Stimulated activated CD4-positive, alpha-beta T cell treated with anti-CD3 and anti-CD28 coated beads, Interleukin-4, amount 100 ng/mL, for 48 hours (primary cell): ENCODE results near the gene ZC3H12D.
"Not testable (repeated sequence)": the region's sequence is repeated elsewhere in the genome, so short reads cannot be mapped to it uniquely, and the experiment has no call there.

Experiments
- DNase-seq, 2 donors: peaks; one replicate each; pipeline ENCODE4 v3.0.0-alpha.2; 2020; ENCODE audit warnings: low read depth in 2 of 2

ZC3H12D gene

DNA sequence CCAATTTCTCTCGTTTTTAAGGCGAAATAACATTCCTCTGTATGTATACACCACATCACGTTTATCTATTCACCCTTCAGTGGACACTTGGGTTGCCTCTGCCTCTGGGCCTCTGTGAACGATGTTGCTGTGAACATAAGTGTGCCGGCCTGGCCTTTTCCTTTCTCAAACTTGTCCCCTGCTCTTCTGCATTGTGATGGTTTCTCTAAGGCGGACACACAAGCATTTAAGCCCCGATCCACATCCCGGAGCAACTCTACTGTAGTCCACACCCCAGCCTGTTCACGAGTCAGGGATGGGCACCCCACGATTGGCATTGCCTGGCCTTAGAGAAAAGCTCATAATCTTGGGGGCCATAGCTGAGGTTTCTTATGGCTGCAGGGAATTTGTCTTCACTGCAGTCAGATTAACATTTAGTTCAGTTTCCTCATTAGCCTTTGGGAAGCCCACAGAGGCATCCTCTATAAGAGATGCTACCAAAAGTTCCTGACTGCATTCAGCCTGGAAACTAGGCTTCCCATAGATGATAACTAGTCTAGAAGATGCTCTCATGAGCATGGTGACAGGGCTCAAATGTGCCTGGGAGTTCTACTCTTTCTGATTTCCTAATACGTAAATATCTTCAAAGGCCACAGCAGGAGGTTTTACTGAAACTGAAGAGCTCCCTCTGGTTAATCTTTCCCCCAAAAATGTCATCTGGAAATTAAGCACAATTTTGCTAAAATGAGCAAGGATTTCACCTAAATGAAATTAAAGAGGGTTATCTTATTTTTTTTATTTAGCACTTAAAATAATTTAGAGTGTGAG is 762 bp downstream of the ZC3H12D start:
- DNase-seq: no peak

DNA sequence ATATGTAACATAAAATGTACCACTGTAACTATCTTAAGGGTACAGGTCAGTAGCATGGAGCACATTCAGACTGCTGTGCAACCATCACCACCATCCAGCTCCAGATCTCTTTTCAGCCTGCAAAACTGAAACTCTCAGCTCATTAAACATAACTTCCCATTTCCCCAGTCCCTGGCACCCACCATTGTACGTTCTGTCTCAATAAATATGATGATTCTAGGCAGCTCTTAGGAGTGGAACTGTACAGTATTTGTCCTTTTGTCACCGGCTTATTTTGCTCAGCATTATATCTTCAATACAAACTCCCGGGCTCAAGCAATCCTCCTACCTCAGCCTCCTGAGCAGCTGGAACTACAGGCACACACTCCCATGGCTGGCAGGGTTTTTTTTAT is 1.5 kb downstream of the ZC3H12D start:
- no peak for DNase-seq

DNA sequence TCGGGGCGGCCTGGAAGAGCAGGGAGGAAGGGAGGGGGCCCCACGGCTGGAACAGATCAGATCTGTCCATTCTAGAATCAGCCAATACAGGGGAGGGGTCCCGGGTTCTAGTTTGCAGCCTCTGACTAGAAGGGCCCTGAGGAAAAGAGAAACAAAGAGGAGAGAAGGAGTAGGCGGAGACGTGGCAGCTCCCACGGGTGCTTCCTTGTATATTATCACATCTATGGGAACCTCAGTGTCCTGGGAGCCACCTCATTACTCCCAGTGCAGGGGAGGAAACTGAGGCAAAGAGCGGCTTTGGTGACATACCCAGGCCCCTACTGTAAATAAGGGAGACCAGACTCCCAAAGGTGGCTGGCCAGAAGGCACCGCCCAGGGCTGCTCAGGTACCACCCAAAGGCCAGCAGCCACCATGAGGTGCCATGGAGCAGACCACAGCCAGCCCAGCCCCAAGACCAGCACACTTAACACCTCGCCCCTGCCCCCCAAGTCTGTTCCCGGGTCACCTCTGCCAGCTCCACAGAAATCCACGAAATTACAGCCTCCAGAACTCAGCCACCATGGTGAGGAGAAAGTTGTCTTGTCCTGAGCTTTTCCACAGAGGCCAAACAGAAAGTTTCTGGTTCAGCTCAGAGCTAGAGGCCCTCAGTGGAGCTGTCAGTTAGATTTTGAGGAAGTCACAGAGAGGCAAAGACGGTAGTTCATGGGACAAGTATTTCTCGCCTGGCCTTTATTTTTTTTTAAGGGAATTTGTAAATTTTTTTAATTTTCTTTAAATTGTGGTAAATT is 2.1 kb downstream of the ZC3H12D start:
- DNase-seq: no peak

DNA sequence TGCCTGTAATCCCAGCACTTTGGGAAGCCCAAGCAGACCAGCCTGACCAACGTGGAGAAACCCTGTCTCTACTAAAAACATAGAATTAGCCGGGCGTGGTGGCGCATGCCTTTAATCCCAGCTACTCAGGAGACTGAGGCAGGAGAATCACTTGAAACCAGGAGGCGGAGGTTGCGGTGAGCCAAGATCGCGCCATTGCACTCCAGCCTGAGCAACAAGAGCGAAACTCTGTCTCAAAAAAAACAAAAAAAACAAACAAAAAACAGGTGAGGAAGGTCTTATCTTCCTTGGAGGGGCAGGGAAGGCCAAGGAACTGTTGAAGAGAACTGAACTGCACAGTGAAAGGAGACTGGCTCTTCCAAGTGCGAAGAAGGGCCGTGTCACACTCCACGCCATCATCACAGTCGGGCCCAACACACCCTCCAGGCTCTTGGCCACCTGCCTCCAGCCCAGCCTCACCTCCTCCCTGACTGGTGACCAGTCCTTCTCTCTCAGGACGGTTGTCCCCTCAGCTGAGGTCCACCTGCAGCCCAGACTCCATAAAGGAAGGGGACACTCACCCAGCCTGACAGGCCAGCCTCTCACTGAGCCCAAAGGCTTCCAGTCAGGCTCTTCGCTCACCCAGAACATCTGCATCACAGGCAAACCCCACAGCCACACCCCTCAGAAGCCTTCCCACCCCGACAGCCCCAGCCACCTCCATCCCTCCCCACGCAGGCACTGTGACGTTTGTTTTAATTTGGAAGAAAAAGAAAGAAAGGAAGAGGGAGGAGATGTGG is 4.1 kb downstream of the ZC3H12D start:
- no peak for DNase-seq

DNA sequence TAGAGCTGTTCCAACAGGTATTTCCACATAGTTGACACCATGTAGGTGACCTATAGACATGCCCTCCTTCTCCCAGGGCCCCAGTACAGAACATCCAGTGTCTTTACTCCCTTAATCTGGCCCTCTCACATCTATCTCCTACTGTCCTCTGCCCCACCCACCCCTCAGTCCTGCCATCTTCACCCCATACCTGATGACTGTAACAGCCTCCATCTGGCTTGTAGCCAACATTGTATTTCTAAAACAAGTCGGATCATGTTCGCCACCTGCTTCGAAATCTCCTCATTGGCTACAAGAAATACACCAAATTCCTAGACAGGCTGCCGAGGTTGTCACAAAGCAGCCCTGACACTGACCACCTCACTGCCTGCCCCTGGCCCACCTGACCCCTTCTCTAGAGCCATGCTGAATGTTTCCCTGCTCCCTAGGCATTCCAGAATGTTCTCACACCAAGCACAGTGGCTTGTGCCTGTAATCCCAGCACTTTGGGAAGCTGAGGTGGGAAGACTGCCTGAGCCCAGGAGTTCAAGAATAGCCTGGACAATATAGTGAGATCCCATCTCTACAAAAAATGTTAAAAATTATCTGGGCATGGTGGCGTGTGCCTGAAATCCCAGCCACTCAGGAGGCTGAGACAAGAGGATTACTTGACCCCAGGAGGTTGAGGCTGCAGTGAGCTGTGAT is 6.0 kb downstream of the ZC3H12D start:
- DNase-seq: no peak

DNA sequence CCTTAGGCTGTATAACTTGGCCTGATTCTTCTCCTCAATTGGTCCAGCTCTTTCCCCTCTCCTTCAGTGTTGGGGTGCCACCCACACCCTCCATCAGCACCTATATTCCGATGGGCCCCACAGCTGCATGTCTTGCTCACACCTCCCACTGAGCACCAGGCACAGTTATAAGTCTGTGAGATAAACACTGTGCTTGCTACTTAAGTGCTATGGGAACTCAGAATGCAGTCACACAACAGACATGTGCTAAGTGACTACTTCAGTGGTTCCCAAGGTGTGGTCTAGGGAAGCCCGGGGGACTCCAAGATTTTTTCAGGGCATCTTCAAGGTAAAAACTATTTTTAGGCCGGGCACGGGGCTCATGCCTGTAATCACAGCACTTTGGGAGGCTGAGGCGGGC is 7.3 kb downstream of the ZC3H12D start:
- no peak for DNase-seq

DNA sequence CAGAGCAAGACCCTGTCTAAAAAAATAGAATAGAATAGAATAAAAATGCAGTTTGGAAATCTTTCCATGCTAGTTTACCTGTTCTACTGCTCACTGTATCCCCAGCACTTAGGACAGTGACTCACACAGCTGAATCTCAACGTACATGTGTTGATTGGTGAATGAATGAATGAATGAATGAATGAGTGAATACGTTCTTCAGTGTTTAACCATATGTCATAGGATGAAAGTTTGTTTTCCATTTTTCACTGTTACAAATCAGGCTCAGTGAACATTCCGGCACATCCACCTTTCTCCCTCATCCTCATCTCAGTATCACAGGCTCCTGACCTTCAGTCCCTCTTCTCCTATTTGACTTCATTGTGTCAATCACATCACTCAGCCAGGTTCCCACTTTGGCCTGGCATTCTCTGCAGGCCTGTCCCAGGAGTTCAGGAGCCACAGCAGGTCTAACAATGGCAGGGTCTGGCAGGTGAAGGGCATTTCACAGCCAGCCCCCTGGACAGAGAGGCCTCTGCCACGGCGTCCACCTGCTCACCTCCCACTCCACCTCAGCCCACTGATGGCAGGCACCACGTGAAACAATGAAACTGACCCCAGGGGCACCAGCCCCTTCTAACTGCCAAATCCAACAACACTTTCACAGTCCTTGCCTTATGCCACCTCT is 7.9 kb downstream of the ZC3H12D start:
- DNase-seq: no peak

DNA sequence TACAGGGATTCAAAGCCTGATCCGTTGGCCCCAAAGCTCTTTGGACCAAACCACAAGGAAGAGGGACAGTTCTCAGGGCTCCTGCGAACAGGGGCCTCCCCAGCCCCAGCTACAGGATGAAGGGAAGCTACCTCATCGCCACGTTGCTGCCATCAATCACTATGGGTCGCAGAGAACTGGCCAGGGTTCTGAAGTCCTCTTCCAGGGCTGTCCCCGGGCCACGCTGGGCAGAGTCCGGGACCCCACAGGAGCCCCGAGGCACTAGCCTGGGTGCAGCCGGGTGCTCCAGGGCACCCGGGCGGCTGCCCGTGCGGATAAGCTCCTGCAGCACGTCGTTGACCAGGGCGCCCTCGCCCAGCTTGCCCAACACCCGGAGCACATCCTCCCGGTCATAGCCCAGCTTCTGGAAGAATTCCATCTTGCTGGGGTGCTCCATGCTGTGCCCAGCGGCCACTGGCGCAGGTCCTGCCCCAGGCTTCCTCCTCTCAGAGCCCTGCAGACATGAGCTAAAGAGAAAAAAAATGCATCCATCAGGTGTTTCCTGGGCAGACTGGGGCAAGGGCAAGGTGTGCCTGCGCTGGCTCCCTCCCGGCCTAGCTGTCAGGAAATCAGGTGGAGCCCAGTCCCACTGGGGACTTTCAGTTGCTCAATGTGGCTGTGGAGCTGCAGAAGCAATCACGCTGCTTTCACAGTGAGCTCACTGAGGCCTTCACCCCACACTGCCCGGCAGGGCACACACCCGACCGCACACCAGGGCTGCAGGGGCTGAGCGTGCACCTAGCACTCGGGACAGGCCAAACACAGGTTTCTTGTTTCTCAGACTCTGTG is 10.5 kb downstream of the ZC3H12D start:
- DNase-seq: no peak

DNA sequence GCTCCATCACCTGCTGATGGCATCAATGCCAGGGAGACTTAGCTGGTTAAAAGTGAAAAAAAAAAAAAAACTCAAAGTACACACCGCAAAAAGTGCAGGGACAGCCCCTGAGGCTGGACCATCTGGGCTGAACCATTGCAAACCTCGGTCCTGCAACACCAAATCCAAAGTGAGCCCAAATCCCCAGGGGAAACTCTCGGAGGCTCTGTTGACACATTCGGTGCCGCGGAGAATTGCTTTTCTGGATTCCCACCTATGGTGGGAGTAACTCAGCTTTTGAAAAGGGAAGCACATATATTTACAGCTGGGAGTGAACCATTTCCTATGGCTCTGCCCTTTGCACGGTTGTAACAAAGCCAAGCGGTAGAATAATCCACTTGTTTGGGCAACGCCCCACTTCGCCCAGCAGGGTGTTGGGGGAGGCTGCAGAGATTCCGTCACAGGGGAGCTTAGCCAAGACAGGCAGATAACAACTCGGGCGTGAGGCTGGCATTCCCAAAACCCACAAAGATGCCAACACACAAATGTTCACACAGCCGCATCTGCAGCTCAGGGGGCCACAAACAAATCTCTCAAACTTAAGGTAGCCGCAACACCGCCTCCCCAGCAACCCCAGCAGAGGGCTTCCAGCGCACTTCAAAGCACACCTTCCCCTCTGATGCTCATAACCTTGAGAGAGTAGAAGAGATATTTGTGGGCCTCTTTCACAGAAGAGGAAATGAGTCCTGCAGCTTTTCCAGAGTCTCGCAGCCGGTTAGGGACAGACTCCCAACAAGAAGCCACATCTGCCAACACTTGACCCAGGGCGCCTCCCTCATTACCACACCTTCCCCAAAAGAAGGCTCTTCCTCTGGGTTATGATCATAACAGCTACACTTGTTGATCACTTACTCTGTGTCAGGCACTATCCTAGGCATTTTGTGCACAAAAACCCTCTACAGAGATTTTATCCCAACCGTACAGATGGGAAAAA is 11.4 kb downstream of the ZC3H12D start:
- no peak for DNase-seq

DNA sequence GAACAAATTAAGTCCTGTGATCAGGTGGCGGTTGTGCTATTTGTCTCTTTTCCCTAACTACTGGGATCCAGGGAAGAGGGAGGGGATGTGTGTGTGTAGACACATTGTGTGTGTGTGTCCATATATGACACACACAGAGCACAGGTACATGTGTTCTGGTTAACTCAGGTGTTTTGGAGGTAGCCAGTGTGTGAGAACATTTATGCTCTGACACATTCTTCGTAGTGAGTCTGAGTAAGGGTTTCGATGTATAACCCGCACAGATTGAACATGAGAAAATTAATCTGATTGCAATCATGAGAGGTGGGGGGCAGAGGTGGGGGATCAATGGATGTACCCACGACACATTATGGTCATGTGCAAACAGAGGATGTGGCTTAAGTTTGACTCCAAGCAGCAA is 12.6 kb downstream of the ZC3H12D start:
- DNase-seq: no peak

DNA sequence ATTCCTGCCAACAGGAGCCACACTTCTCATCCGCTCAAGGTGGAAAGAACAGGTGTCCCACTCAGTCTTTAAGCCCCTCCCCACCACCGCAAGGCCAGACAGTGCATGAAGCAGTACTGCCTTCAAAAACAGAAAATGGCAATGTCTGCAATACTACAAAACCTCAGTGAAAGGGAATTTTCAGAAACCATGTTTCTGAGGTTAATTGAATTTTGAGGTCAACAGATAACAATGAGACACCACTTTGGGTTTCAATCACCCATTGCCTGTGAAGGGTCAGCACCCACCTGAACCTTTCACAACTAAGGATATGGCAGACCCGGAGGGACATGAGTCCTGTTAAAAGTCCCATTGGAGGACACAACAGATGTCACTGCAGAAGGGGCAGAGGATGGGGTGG is 13.0 kb downstream of the ZC3H12D start:
- no peak for DNase-seq

DNA sequence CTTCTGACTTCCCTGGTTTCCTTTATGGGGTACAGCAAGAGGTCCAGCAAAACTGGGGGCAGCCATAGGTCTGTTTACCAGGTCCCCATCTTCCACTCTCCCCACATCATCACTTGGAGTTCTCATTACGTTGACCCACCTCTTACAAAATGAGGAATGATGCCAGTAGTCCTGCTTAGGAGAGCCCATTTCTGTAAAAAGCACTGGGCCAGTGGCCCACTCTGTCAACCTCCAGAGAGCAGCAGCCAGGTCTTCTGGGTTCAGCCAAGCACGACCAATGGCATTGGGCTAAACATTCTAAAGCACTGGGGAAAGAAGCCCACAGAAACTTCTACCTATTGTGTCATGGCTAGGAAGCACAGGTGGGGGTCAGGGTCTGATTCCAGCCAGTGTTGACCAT is 13.9 kb downstream of the ZC3H12D start:
- no peak for DNase-seq

DNA sequence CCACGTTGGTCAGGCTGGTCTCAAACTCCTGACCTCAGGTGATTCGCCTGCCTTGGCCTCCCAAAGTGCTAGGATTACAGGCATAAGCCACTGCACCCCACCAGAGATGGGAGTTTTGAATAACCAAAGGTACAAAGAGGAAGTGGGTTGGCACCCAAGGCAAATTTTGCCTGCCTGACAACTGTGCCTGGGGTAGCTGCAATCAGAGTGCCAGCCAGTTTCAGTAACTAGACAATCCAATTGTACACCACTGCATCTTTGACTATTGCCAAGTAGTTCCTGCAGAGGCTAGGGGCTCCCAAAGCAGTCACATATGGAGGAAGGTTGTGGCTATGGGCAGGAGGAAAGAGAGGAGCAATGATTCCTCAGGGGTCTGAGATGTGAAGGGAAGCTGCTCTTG is 16.6 kb downstream of the ZC3H12D start:
- no peak for DNase-seq

DNA sequence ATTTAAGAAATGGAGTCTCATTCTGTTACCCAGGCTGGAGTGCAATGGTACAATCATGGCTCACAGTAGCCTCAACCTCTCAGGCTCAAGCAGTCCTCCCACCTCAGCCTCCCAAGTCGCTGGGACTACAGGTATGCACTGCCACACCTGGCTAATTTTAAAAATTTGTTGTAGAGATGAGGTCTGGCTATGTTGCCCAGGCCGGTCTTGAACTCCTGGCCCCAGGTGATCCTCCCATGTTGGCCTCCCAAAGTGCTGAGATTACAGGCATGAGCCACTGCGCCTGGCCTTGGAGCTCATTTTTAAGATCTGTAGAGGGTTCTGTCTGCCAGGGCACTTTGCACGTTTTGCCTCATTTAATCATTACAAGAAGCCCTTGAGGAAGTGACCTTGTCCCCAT is 17.5 kb downstream of the ZC3H12D start:
- DNase-seq: no peak

DNA sequence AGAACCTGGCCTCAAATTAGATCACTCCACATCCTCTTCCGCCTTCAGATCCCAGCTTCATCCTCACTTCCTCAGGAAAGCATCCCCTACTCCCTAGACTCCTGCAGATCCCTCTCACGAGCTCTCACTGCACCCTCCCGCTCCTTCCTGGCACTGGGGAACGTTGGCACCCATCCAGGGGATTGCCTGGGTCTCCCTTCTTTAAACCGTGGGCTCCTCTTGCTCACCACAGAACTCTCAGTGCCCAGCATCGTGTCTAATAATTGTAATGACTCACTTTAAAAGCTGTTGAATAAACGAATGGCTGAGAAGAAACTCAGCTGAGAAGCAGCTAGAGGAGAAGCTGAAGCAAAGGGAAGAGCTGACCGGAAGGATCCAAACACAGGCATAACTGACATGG is 20.4 kb downstream of the ZC3H12D start:
- DNase-seq: no peak

DNA sequence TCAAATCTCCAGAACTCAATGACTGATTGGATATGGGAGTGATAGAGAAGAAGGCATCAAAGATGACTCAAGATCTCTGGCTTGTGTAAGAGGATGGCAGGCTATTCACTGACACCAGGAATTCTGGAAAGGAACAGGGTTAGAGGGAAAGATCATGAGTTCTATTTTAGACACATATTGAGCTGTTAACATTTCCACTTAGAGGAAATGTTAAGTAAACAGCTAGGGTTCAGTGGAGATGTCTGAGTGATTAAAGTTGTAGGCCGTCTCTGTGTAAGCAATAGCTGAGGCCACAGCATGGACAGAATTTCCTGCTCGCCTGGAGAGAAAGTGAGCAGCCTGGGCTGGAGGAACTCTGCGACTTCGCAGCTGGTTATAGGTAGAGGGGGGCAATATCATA is 21.0 kb downstream of the ZC3H12D start:
- DNase-seq: no peak

DNA sequence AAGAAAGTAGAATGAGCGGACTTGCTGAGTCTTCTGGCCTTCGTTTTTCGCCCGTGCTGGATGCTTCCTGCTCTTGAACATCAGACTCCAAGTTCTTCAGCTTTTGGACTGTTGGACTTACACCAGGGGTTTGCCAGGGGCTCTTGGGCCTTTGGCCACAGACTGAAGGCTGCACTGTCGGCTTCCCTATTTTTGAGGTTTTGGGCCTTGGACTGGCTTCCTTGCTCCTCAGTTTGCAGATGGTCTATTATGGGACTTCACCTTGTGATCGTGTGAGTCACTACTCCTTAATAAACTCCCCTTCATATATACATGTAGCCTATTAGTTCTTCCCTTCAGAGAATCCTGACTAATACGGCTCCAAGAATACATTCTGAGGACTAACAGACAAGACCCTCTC is 22.1 kb downstream of the ZC3H12D start:
- not testable (repeated sequence) for DNase-seq

DNA sequence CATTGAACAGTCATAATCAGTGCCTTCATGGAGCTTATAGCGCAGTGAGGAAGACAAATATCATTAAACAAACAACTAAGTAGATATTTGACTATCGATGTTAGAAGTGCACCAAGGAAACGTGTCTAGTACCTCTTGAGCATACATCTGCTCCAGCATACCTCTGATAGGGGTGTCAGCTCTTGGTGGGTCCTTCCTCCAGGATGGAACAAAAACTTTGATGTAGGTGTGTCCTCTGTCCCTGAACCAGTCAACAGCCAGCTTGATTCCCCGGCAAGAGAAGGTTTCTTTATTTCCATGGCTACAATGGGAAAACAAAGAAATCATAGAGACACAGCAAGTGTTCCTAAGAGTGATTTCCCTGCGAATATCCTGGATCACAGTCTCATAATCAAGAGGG is 23.1 kb downstream of the ZC3H12D start:
- DNase-seq: no peak

DNA sequence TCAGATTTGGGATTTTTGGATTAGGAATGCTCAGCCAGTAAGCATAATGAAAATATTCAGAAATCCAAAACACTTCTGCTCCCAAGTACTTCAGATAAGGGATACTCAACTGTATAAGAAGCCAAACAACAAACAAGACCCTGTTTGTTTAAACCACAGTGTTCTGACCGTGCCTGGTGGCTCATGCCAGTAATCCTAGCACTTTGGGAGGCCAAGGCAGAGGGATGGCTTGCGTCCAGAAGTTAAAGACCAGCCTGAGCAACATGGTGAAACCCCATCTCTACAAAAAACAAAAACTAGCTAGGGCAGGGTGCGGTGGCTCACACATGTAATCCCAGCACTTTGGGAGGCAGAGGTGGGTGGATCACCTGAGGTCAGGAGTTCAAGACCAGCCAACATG is 24.6 kb downstream of the ZC3H12D start:
- DNase-seq: not testable (repeated sequence)
